OCI-LY3 (cell line): ENCODE results near the gene SLC25A51.

Experiments
- EZH2phosphoT487 ChIP-seq: fragments of 200-600 bp; shearing (Covaris generic); IDR thresholded peaks from 2 replicates; pipeline ENCODE4 v1.6.1; 2018; ENCODE audit warnings: antibody characterized with exemption, mixed run types, low read depth
- TF ChIP-seq, protein P1 (sequence below): fragments of 200-600, 300-600 bp; sonication (generic); IDR thresholded peaks from 2 replicates; pipeline ENCODE4 v1.5.1; 2014; ENCODE audit warnings: antibody characterized with exemption, low read length, low read depth

DNA sequence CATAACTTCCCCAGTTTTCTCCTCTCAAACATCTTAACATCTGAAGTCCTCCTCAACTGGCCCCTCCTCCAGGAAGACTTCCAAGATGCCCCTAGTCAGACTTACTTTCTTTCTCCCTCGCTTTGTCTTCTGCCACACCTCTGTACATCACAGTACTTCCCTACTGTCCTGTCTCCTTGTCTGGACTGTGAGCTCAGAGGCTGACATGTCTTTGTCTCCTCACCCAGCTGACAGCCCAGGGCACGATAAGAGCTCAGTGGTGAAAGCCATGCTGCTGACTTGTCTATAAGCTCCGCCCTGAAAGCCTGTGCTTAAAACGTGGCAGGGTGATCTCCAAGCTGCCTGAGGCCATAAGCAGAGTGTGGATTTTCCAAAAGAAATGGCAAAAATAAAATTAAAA, 33.0 kb upstream of the SLC25A51 start:
- TF ChIP-seq, protein P1, sequence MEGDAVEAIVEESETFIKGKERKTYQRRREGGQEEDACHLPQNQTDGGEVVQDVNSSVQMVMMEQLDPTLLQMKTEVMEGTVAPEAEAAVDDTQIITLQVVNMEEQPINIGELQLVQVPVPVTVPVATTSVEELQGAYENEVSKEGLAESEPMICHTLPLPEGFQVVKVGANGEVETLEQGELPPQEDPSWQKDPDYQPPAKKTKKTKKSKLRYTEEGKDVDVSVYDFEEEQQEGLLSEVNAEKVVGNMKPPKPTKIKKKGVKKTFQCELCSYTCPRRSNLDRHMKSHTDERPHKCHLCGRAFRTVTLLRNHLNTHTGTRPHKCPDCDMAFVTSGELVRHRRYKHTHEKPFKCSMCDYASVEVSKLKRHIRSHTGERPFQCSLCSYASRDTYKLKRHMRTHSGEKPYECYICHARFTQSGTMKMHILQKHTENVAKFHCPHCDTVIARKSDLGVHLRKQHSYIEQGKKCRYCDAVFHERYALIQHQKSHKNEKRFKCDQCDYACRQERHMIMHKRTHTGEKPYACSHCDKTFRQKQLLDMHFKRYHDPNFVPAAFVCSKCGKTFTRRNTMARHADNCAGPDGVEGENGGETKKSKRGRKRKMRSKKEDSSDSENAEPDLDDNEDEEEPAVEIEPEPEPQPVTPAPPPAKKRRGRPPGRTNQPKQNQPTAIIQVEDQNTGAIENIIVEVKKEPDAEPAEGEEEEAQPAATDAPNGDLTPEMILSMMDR = no peak
- no peak for TF ChIP-seq EZH2phosphoT487
